ENCODE results near the gene TUBGCP3.

TUBGCP3 gene

DNA sequence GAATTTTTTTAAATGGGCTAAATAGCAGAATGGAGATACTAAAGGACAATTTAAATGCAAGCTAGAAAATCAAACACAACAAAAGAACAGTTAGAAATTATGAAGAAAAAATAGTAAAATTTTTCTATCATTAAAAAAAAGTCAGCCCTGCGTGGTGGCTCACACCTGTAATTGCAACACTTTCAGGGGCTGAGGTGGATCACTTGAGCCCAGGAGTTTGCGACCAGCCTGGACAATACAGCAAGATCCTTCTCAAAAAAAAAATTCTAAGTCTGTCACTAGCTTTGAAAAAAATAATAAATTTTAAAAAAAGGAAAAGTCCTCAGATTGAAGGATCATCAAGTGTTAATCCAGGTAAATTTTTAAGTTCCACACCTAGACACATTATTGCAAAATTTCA is 7.7 kb downstream of the TUBGCP3 start:
- TF ChIP-seq, protein P1, sequence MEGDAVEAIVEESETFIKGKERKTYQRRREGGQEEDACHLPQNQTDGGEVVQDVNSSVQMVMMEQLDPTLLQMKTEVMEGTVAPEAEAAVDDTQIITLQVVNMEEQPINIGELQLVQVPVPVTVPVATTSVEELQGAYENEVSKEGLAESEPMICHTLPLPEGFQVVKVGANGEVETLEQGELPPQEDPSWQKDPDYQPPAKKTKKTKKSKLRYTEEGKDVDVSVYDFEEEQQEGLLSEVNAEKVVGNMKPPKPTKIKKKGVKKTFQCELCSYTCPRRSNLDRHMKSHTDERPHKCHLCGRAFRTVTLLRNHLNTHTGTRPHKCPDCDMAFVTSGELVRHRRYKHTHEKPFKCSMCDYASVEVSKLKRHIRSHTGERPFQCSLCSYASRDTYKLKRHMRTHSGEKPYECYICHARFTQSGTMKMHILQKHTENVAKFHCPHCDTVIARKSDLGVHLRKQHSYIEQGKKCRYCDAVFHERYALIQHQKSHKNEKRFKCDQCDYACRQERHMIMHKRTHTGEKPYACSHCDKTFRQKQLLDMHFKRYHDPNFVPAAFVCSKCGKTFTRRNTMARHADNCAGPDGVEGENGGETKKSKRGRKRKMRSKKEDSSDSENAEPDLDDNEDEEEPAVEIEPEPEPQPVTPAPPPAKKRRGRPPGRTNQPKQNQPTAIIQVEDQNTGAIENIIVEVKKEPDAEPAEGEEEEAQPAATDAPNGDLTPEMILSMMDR (IDR thresholded peaks at IDR 0.05; ENCODE audit: extremely low read depth, insufficient read depth, missing control alignments), result no peak
- no peak for DNase-seq (ENCODE audit: low spot score)
- in situ Hi-C loops (cut with MboI; ENCODE audit: low pct_unique_long_range_greater_than_20kb, low sequenced_read_pairs, unreplicated experiment), result no loop called here

- in situ Hi-C loops (cut with MboI; ENCODE audit: low pct_unique_long_range_greater_than_20kb, low sequenced_read_pairs, unreplicated experiment), result no loop called here
Observed at GRCh38 chr13:112579310-112579843, 8.6 kb downstream of the TUBGCP3 start.

DNA sequence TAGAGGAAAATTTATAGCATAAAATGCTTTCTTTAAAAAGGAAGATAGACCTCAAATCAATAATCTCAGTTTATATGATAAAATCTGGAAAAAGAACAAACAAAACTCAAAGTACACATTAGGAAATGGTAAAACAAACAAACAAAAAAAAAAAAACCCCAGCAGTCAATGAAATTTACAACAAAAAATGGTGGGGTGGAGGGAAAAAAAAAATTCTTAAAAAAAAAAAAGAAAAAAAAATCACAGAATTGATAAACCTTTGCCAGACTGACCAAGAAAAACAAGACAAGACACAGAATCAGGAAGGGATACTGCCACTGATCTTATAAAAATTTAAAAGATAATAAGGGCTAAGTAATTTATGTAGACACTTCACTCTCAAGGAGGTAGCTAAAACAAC is 11.2 kb downstream of the TUBGCP3 start:
- TF ChIP-seq, protein P1 (IDR thresholded peaks at IDR 0.05; ENCODE audit: extremely low read depth, insufficient read depth, missing control alignments), result no peak
- DNase-seq (ENCODE audit: low spot score), result no peak
- in situ Hi-C loops (cut with MboI; ENCODE audit: low pct_unique_long_range_greater_than_20kb, low sequenced_read_pairs, unreplicated experiment), result no loop called here

More at GRCh38 chr13:112579310-112579843, 8.6 kb downstream of the TUBGCP3 start:
- no peak for DNase-seq (ENCODE audit: low spot score)
- TF ChIP-seq, protein P1 (IDR thresholded peaks at IDR 0.05; ENCODE audit: extremely low read depth, insufficient read depth, missing control alignments), result no peak

DNA sequence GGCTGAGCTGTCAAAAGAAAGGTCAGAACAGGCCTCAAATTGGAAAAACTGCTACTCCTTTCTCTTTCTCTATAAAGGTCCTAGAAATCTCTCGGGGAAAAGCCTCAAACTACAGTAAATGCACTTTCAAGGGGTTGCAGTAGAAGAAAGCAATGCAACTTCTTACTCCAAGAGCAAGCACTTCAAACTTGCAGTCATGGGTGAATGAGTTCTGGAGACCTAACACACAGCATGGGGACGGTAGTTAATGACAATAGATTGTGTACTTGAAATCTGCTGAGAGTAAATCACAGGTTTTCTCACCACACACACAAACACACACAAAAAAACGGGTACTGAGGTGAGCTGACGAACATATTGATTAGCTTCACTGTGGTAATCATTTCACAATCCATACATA is 11.8 kb downstream of the TUBGCP3 start:
- DNase-seq (ENCODE audit: low spot score), result no peak
- TF ChIP-seq, protein P1 (IDR thresholded peaks at IDR 0.05; ENCODE audit: extremely low read depth, insufficient read depth, missing control alignments), result no peak
- in situ Hi-C loops (cut with MboI; ENCODE audit: low pct_unique_long_range_greater_than_20kb, low sequenced_read_pairs, unreplicated experiment), result no loop called here

- in situ Hi-C loops (cut with MboI; ENCODE audit: low pct_unique_long_range_greater_than_20kb, low sequenced_read_pairs, unreplicated experiment), result no loop called here
- DNase-seq (ENCODE audit: low spot score), result no peak
- TF ChIP-seq, protein P1 (IDR thresholded peaks at IDR 0.05; ENCODE audit: extremely low read depth, insufficient read depth, missing control alignments), result no peak
Observed at GRCh38 chr13:112575675-112576074, 12.3 kb downstream of the TUBGCP3 start.

GRCh38 chr13:112574834-112575613 is 12.9 kb downstream of the TUBGCP3 start:
- in situ Hi-C loops (cut with MboI; ENCODE audit: low pct_unique_long_range_greater_than_20kb, low sequenced_read_pairs, unreplicated experiment), result no loop called here
- TF ChIP-seq, protein P1 (IDR thresholded peaks at IDR 0.05; ENCODE audit: extremely low read depth, insufficient read depth, missing control alignments), result no peak
- no peak for DNase-seq (ENCODE audit: low spot score)
